Fibroblast of the aortic adventitia (primary cell): ENCODE data around the gene TPM2. TPM values are rescaled to one million over a fixed set of nuclear protein-coding genes. Genes with fewer than 3 reads are reported as not detected.
A peak's percentile ranks its signal among the peaks of the same experiment; 100 is the strongest.

Experiments used
- DNase-seq: peaks from one replicate; pipeline ENCODE4 v3.0.0-alpha.2; 2010; ENCODE audit warnings: low read depth
- H3K4me3 ChIP-seq: 2 replicates; pipeline ENCODE4 v1.5.1; 2011; ENCODE audit warnings: low read depth, mild to moderate bottlenecking, control low read depth, low read length, moderate library complexity
- CTCF ChIP-seq: IDR thresholded peaks from 2 replicates; pipeline ENCODE4 v1.5.1; 2011; ENCODE audit warnings: mild to moderate bottlenecking, low read length, control low read depth, inconsistent platforms; ENCODE audit not compliant: insufficient read depth
- total RNA-seq: library from RNA; depleted of rRNA; stranded (reverse); fragments of >200 nt; gene quantifications from 2 replicates; pipeline ENCODE4 v1.2.3, GENCODE V29; 2012; ENCODE audit warnings: low replicate concordance

TPM2 gene
- total RNA-seq, 1 donor, result 484 TPM

DNA sequence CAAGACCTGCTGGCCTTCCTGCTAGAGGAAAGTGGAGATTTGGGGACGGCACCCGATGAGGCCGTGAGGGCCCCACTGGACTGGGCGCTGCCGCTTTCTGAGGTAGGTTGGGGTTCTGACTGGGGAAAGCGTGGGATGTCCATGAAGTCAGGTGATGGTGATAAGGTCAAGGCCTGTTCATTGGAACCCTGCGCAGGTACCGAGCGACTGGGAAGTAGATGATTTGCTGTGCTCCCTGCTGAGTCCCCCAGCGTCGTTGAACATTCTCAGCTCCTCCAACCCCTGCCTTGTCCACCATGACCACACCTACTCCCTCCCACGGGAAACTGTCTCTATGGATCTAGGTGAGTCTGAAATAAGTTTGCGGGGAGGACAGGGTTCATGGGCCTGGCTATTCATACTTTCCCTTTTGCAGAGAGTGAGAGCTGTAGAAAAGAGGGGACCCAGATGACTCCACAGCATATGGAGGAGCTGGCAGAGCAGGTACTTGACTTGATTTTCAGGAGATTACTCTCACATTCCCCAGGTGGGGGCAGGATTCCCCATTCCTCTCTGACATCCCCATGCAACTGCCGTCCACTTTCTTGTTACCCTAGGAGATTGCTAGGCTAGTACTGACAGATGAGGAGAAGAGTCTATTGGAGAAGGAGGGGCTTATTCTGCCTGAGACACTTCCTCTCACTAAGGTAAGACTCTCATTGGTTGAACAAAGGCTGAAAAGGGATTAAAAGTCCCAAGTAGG lies 43.2 kb upstream of the TPM2 start:
- peak overlapping the region; percentile 98 for H3K4me3 ChIP-seq
- no peak for TF ChIP-seq CTCF
- peak; percentile 57 for DNase-seq

- DNase-seq, result peak; percentile 99
- H3K4me3 ChIP-seq, result peak within 1 kb of the TSS; percentile 98
- TF ChIP-seq CTCF, result no peak
Observed at GRCh38 chr9:35732185-35732799, 42.6 kb upstream of the TPM2 start, which contains the start of the genes CREB3 and TLN1. CREB3 (plus strand) TSS chr9:35732666; CDS start chr9:35732773, 107 bp downstream. TLN1 (minus strand) TSS chr9:35732195; CDS start chr9:35725694, 6,501 bp downstream.

GRCh38 chr9:35731415-35732184 lies 41.9 kb upstream of the TPM2 start:
- no peak for TF ChIP-seq CTCF
- H3K4me3 ChIP-seq, result peak overlapping the region; percentile 98
- peak; percentile 52 for DNase-seq

DNA sequence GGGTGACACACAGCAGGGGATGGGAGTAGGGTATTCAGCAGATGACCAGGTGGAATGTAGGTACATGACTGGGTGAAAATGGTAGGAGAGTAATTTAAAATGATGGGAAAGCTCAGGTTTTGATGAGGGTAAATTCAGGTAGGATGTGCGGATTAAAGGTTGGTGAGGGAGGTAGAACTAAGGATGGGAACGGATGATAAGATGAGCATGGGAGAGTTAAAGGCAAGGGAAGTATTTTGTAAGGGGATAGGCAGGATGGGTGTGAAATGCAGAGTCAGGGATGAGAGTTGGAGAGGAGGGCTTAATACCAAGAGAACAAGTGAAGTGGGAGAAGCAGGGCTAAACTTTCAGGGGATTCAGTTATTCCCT lies 40.7 kb upstream of the TPM2 start:
- peak; percentile 0 for TF ChIP-seq CTCF
- DNase-seq, result no peak
- H3K4me3 ChIP-seq, result peak overlapping the region; percentile 98

DNA sequence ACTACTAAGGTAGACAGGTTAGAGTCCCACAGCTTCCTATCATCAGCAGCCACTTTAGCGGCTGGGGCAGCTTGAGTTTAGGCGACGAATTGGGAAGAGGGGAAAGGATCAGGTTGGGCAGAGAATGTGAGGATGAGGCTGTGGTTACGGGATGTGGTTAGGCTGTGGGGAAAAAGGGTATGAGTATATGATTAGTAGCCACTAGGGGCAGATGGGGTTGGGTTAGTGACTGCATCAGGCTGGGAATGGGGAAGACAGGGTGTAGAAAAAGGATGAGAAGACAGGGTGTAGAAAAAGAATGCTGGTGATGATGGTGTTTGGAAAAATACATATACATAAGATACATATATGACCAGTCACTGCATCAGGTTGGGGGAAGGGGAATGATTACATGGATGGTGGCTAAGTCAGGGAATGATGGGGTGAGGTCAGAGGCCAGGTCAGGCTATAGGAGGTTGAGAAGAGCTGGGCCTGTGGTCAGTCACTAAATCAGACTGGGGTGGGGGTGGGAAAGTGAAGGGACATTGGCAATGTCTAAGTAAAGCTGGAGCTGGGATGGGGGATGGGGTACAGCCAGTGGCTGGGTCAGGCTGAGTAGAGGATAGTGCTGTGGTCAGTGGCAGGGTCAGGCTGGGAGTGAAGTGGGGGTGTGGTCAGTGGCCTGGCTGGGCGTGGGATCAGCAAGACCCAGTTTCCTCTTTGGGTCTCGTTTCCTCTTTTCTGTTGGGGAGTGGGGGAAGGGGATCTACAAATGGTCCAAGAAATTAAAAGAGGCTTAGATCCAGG lies 40.2 kb upstream of the TPM2 start:
- H3K4me3 ChIP-seq, result peak overlapping the region; percentile 98
- DNase-seq, result peak; percentile 80
- TF ChIP-seq CTCF, result peak; percentile 77

DNA sequence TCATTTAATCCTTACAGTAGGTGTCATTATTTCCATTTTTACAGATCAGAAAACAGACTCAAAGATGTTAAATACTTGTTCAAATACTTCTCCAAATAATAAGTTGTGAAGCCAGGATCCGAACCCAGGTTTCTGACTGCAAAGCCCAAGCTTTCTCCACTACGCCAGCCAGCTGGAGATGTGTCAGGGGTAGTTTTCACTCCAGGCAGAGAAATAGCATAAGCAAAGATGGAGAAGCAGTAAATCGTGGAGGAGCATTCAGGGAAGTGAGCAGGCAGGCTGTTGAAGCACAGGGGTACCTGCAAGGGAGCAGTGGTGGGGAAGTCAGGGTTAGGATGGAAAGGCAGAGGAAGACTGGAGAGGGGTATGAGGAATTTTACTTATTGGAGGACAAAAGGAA lies 39.4 kb upstream of the TPM2 start:
- no peak for TF ChIP-seq CTCF
- DNase-seq, result peak; percentile 34
- H3K4me3 ChIP-seq, result peak overlapping the region; percentile 98
